Measurements from ENCODE around the gene RAD51B.

- TF ChIP-seq CTCF (conservative IDR thresholded peaks at IDR 0.05): no peak
- TF ChIP-seq ZFX (IDR thresholded peaks at IDR 0.05): no peak
Observed at GRCh38 chr14:68359837-68360552, 540.4 kb downstream of the RAD51B start.

Data from C4-2B (cell line).